Astrocyte of the cerebellum (primary cell): ENCODE data around the gene GSAP.

ENCODE experiments used
- DNase-seq: peaks from one replicate; pipeline ENCODE4 v3.0.0-alpha.2; 2011; ENCODE audit warnings: low read depth
- H3K4me3 ChIP-seq: 2 replicates; pipeline ENCODE4 v1.5.1; 2011; ENCODE audit warnings: mild to moderate bottlenecking, low read depth, low read length, moderate library complexity
- CTCF ChIP-seq: IDR thresholded peaks from 2 replicates; pipeline ENCODE4 v1.5.1; 2012; ENCODE audit warnings: low read length, low read depth, moderate library complexity, mild to moderate bottlenecking; ENCODE audit errors: missing control alignments
- in situ Hi-C: cut with HindIII; loops from 2 replicates; pipeline ENCODE4 v1.10.0; 2017; ENCODE audit warnings: low sequenced_read_pairs

Gene GSAP

DNA sequence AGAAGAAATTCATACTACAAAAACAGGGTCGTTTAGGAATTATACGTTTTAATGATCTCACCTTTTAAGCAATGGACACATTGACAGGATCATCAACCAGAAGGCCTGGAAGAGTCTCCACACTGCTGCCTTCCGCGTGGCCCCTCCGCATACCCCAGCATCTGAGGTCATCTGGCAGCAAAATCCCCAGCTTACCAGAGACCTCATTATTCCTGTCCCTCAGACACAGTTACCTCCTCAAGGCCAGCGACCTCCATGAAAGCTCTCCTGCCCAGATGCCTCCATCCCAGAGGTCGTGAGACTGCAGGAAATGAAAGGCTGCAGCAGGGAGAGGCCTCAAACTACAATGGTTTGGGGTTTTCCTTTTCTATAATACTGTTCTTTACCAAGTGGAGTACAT lies 14.8 kb upstream of the GSAP start:
- TF ChIP-seq CTCF, result no peak
- DNase-seq, result no peak
- in situ Hi-C loops, result no loop called here
- no peak overlapping the region for H3K4me3 ChIP-seq

DNA sequence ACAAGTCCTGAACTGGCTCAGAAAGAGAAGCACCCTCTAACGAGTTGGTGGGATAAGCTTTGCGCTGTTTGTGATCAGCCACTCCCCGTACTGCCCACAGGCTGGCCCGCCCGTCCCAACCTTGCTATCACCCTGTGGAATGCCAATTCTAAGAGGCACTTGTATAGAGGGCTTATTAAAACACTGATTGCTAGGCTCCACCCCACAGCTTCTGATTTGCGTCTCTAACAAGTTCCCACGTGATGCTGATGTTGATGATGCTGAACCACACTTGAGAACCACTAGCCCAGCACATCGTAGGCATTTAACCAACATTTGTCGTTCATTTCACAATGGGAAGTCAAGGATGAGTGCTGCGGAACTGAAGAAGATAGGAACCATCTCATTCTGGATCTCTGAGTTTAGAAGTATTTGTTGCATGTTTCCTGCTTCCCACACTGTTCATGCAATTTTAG lies 12.7 kb upstream of the GSAP start:
- in situ Hi-C loops, result no loop called here
- no peak overlapping the region for H3K4me3 ChIP-seq
- DNase-seq, result no peak
- no peak for TF ChIP-seq CTCF

DNA sequence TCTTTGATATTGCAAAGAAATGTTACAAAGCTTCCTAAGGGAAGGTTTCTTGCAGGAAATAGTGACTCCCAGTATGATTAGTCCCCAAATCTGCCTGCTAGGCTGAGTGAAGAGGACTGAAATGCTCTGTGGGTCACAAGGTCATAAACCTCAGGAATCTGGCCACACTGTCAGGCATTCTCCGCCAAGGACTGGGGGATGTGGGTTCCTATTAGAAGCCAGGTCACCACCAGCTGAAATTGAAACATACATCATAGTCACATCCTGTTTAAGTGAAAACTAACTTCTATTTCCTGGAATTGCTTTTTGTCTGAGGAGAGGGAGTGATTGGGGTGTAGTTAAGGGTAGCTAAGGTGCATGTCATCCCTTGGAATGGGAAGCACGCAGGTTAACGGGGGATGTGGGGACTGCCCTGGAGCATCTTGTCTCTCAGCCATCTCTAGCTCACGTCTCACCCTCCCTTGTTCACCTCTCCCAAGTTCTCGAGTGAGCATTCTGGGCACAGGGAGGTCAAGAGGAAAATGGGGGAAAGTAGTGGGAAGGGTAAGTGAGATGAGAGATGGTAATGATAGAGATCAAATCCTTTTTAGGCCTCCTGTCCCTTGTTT lies 12.0 kb upstream of the GSAP start:
- no peak overlapping the region for H3K4me3 ChIP-seq
- DNase-seq, result no peak
- TF ChIP-seq CTCF, result no peak

GRCh38 chr7:77426521-77427051 lies 10.4 kb upstream of the GSAP start:
- TF ChIP-seq CTCF, result no peak
- in situ Hi-C loops, result no loop called here
- DNase-seq, result no peak
- H3K4me3 ChIP-seq, result no peak overlapping the region

More for the DNA sequence above, 12.0 kb upstream of the GSAP start:
- in situ Hi-C loops, result no loop called here

- TF ChIP-seq CTCF, result no peak
- no peak overlapping the region for H3K4me3 ChIP-seq
- in situ Hi-C loops, result no loop called here
- DNase-seq, result no peak
Measured at GRCh38 chr7:77426052-77426404, 9.9 kb upstream of the GSAP start.

DNA sequence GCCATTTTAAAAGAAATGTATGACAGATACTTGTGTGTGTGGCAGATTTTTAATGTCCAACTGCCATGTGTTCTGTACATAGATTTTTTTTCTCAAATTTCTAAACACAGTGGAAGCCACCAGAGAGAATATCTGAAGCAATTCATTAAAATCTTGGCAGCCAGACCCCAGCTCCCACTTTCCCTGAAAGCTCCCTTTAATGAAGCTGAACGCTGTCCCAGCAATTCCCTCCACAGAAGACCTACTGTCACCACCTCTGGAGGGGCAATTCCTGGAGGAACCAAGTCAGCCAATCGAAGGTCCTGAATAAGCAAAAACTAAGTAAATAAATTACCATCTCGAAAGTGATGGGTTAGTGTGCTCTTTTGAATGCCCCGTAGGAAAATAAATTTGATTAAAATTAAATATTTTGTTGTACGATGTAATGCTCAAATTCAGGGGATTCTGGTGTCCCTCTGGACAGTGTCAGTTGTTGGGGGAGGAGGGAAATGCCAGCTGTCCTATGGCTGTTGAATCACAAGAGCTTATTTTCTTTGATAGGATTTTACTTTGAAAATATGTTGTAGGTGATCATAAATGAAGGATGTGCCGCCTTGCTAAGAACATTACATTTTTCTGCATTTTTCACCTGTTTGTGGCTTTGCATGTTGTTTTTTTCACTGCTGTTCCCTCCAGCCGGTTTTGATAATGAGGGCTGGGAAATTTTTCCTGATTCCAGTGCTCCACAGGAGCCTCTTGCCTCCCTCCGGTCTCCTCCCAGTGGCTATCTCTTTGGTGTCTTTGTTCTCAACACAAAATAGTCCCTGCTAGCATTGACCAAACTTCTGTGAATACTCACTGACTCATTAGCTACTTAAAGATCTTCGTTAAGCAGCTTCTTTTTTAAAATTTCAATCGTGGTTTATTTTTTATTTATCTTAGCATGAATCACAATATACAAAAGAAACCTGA lies 9.2 kb upstream of the GSAP start:
- no peak for TF ChIP-seq CTCF
- peak; percentile 53 for DNase-seq
- peak overlapping the region; percentile 4 for H3K4me3 ChIP-seq
- in situ Hi-C loops, result no loop called here
